ENCODE measurements around the gene TRIO.

The TRIO gene

DNA sequence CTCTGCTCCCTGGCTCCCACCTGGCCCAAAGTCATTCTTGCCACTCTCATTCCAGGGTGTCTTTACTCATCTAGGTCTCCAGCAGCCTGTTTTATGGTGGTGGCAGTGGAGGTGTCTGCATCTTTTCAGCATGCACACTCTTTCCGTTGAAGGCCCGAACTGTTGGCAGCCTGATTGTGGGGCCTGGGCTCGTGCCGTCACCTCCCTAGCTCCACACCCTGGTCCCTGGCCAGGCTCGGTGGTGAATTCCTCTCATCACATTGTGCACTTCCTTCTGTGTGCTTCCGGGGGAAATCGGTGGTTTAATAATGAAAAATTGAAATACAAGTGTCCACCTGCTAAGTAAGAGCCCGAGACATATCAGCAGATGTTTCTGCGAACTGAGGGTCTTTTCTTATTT, 214.3 kb downstream of the TRIO start:
- Histone ChIP-seq H3K36me3 (peaks cover 36 to 57% (median 37%) of the 10 kb centered on the region in 3 donors), H3K27ac (no peak overlapping the region), H3K9me3 (no peaks in the 10 kb centered on the region), H3K4me1 (peaks cover 0 to 10% (median 3%) of the 10 kb centered on the region in 4 donors), H3K4me3 (no peak overlapping the region), H3K27me3 (no peaks in the 10 kb centered on the region)
- TF ChIP-seq, protein P1, sequence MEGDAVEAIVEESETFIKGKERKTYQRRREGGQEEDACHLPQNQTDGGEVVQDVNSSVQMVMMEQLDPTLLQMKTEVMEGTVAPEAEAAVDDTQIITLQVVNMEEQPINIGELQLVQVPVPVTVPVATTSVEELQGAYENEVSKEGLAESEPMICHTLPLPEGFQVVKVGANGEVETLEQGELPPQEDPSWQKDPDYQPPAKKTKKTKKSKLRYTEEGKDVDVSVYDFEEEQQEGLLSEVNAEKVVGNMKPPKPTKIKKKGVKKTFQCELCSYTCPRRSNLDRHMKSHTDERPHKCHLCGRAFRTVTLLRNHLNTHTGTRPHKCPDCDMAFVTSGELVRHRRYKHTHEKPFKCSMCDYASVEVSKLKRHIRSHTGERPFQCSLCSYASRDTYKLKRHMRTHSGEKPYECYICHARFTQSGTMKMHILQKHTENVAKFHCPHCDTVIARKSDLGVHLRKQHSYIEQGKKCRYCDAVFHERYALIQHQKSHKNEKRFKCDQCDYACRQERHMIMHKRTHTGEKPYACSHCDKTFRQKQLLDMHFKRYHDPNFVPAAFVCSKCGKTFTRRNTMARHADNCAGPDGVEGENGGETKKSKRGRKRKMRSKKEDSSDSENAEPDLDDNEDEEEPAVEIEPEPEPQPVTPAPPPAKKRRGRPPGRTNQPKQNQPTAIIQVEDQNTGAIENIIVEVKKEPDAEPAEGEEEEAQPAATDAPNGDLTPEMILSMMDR (IDR thresholded peaks at IDR 0.05): no peak
- no peak for DNase-seq
- intact Hi-C loops (cut with DNase I; ENCODE audit: low total_unique reads): no loop called here

DNA sequence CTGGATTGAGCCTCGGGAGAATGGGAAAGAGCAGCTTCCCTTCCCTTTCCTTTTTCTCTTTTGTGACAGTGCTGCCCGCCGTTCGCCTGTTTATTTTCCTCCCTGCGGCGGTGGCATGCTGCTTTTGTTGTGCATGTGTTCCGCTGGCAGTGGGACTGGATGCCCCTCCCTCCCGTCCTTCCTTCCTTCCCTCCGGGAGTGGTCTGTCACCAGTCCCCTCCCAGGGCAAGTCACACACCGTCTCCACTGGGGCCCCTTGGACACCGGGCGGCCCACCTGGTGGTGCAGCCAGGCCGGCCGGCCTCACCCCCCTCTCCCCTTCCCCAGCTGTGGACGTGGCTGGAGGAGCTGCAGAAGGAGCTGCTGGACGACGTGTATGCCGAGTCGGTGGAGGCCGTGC, 214.7 kb downstream of the TRIO start:
- Histone ChIP-seq H3K27me3 (no peaks in the 10 kb centered on the region), H3K4me1 (peaks cover 0 to 10% (median 3%) of the 10 kb centered on the region in 4 donors), H3K27ac (no peak overlapping the region), H3K4me3 (no peak overlapping the region), H3K36me3 (peaks cover 37 to 59% (median 38%) of the 10 kb centered on the region in 3 donors), H3K9me3 (no peaks in the 10 kb centered on the region)
- TF ChIP-seq, protein P1 (IDR thresholded peaks at IDR 0.05): no peak
- no peak for DNase-seq
- intact Hi-C loops (cut with DNase I; ENCODE audit: low total_unique reads): no loop called here

DNA sequence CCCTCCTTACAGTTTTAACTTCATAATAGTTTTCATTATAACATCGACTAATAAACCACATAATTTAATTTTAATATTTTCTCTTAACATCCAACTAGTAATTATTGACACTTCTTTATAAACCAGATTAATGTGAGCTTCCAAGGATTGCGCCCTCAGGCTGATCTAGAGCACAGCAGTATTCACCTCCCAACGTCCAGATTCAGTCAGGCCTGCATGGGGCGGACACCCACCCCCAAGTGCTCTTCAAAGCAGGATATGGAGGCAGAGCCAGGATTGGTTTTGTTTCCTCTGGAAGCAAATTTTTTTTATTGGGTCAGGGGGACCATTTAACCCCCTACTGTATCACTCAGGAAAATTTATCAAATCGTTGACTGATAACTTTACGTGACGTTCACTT, 215.4 kb downstream of the TRIO start:
- H3K36me3 ChIP-seq: peaks cover 43 to 66% (median 44%) of the 10 kb centered on the region in 3 donors
- intact Hi-C loops (cut with DNase I; ENCODE audit: low total_unique reads): no loop called here
- H3K4me3 ChIP-seq: no peak overlapping the region
- TF ChIP-seq, protein P1 (IDR thresholded peaks at IDR 0.05): no peak
- peaks cover 0 to 7% (median 3%) of the 10 kb centered on the region in 4 donors for H3K4me1 ChIP-seq
- no peak for DNase-seq
- no peaks in the 10 kb centered on the region for H3K9me3 ChIP-seq
- H3K27me3 ChIP-seq: no peaks in the 10 kb centered on the region
- no peak overlapping the region for H3K27ac ChIP-seq

DNA sequence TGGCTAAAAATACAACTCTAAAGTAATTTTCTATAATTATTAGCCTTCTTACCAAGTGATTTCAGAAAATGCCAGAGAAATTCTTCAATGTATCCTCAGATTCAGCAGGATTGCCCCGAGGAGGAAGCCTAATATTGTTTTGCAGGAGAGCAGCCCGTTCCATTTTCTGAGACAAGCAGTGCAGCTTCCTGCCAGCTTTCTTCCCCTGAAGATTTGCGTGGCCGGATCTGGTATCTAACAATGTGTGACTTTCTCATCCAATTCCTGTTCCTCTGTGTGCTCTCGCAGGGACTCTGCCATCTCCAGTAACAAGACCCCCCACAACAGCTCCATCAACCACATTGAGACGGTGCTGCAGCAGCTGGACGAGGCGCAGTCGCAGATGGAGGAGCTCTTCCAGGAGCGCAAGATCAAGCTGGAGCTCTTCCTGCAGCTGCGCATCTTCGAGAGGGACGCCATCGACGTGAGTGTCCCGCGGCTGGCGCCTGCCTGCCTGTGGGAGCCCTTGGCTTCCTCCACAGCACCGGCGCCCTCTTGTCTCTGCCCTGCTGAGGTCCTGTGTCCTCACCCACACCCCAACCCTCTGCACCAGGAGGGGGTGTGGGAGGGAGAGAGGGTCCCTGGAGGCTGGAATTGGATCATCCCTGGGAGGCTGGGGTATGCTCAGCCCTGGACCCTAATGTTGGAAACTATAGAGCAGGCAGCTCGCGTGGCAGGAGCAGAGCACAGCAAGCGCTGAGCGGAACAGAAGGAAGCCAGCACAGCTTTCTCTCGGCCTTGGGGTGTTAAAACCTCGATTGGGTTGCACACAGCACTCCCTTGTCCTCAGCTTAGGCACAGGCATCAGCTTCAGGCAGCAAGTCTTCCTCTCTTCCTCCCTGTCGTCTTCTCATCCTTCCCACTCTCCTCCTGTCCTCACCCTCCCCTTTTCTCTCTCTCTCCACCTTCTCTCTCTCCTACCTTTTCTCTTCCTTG, 216.2 kb downstream of the TRIO start:
- Histone ChIP-seq H3K27ac (no peak overlapping the region), H3K27me3 (no peaks in the 10 kb centered on the region), H3K9me3 (no peaks in the 10 kb centered on the region), H3K36me3 (peaks cover 48 to 74% (median 49%) of the 10 kb centered on the region in 3 donors), H3K4me1 (peaks cover 0 to under 1% (median 0%) of the 10 kb centered on the region in 4 donors), H3K4me3 (no peak overlapping the region)
- TF ChIP-seq, protein P1 (IDR thresholded peaks at IDR 0.05): no peak
- intact Hi-C loops (cut with DNase I; ENCODE audit: low total_unique reads): no loop called here
- no peak for DNase-seq

DNA sequence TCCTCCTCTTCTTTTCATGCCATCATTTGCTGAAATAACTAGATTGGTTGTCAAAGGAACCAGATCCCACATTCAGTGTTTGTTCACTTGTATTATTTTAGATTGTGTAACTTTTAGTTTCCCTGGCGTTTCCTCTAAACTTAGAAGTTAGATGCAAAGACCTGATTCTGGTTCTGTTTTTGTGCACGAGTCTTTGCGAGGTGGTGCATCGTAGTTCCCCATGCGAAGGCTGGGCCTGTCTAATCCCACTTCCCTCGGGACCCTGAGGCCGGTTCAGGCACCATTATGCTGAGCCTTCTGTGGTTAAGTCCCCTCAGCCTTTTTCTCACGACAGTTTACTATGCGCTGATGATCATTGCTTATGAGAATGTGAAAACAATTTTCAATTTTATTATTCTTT, 219.3 kb downstream of the TRIO start:
- intact Hi-C loops (cut with DNase I; ENCODE audit: low total_unique reads): no loop called here
- no peak overlapping the region for H3K27ac ChIP-seq
- DNase-seq: no peak
- H3K36me3 ChIP-seq: peaks cover 78 to 97% (median 78%) of the 10 kb centered on the region in 3 donors
- H3K9me3 ChIP-seq: no peaks in the 10 kb centered on the region
- no peak overlapping the region for H3K4me3 ChIP-seq
- no peaks in the 10 kb centered on the region for H3K27me3 ChIP-seq
- TF ChIP-seq, protein P1 (IDR thresholded peaks at IDR 0.05): no peak
- H3K4me1 ChIP-seq: no peaks in the 10 kb centered on the region
